Prostate gland (tissue), 2 donors: ENCODE results near the gene TOMM5. TPM values are rescaled to one million over a fixed set of nuclear protein-coding genes. Genes with fewer than 3 reads are reported as not detected.

Source experiments
- DNase-seq: peaks from one replicate; pipeline ENCODE4 v3.0.0-alpha.2; 2019; ENCODE audit warnings: low spot score
- H3K27ac ChIP-seq, 2 donors: fragments of 200-600 bp; sonication (generic); 2 replicates each; pipeline ENCODE4 v1.5.1; 2017 to 2019
- H3K27me3 ChIP-seq: fragments of 200-600 bp; sonication (generic); replicated peaks from 2 replicates; pipeline ENCODE4 v1.5.1; 2019; ENCODE audit not compliant: insufficient read depth
- H3K36me3 ChIP-seq, 2 donors: fragments of 200-600 bp; sonication (generic); 1 replicate in 1 of 2; 2 replicates in 1 of 2; pipeline versions ENCODE4 v1.5.1 to v1.8.1; 2017 to 2019
- H3K4me1 ChIP-seq: fragments of 200-600 bp; sonication (generic); replicated peaks from 2 replicates; pipeline ENCODE4 v1.5.1; 2019
- H3K4me3 ChIP-seq, 2 donors: fragments of 200-600 bp; sonication (generic); 2 replicates each; pipeline ENCODE4 v1.5.1; 2017 to 2019
- H3K9me3 ChIP-seq: fragments of 200-600 bp; sonication (generic); 2 replicates; pipeline ENCODE4 v1.5.1; 2017
- CTCF ChIP-seq, 4 experiments: fragments of 200-600 bp in 2 of 4; fragments of 450-650 bp in 2 of 4; sonication (generic) in 2 of 4; IDR thresholded peaks; 1 replicate in 3 of 4; 2 replicates in 1 of 4; pipeline ENCODE4 v1.5.1; 2016 to 2019; ENCODE audit warnings: antibody characterized with exemption in 4 of 4, mild to moderate bottlenecking in 2 of 4, moderate library complexity in 2 of 4
- POLR2A ChIP-seq: fragments of 450-650 bp; IDR thresholded peaks from one replicate; pipeline ENCODE4 v1.6.1; 2016; ENCODE audit warnings: antibody characterized with exemption, mild to moderate bottlenecking
- POLR2AphosphoS5 ChIP-seq: sonication (generic); formaldehyde crosslinking; IDR thresholded peaks from one replicate; pipeline ENCODE4 v1.6.1; 2017; ENCODE audit warnings: antibody characterized with exemption
- WGBS: methylation state at CpG from one replicate; pipeline ENCODE4 v1.1.5; 2018; 5-methylcytosine and 5-hydroxymethylcytosine counted together
- intact Hi-C: fragments of 100-400 bp; cut with DNase I; formaldehyde crosslinking; loops from one replicate; pipeline ENCODE4 v1.14.2; 2022
- total RNA-seq, 2 donors: library from RNA; depleted of rRNA; stranded (reverse); fragments of >200 nt; gene quantifications; one replicate each; pipeline ENCODE4 v1.1.0, GENCODE V29; 2016

TOMM5 gene
- total RNA-seq, 2 donors from 2014 or later, result 81.2 to 82.8 TPM

- Histone ChIP-seq H3K4me3 (no peak overlapping the region), H3K27me3 (no peaks in the 10 kb centered on the region), H3K36me3 (no peaks in the 10 kb centered on the region), H3K27ac (no peak overlapping the region), H3K9me3 (no peaks in the 10 kb centered on the region), H3K4me1 (peaks cover 4% of the 10 kb centered on the region)
- WGBS, result 96% methylated on average over 8 of the region's 8 CpGs
- TF ChIP-seq POLR2A (no peak), POLR2AphosphoS5 (no peak), CTCF (IDR thresholded peaks at IDR 0.05) (no peak)
- intact Hi-C loops, result no loop called here
- DNase-seq, result no peak
Observed at GRCh38 chr9:37541465-37541864, 50.9 kb downstream of the TOMM5 start.

GRCh38 chr9:37540634-37541033 lies 51.8 kb downstream of the TOMM5 start:
- WGBS, result 39% methylated on average over 3 of the region's 3 CpGs
- no peak overlapping the region for H3K4me3 ChIP-seq
- intact Hi-C loops, result no loop called here
- peaks cover 4% of the 10 kb centered on the region for H3K4me1 ChIP-seq
- peak; percentile 88 for DNase-seq
- H3K9me3 ChIP-seq, result no peaks in the 10 kb centered on the region
- H3K27me3 ChIP-seq, result no peaks in the 10 kb centered on the region
- peak overlapping the region in 1 of 2 donors; percentile 21 for H3K27ac ChIP-seq
- no peaks in the 10 kb centered on the region for H3K36me3 ChIP-seq
- TF ChIP-seq CTCF (IDR thresholded peaks at IDR 0.05) (no peak), POLR2A (no peak), POLR2AphosphoS5 (peak; percentile 85)

- intact Hi-C loops, result no loop called here
- Histone ChIP-seq H3K9me3 (no peaks in the 10 kb centered on the region), H3K27ac (no peak overlapping the region), H3K36me3 (no peaks in the 10 kb centered on the region), H3K4me1 (peaks cover 4% of the 10 kb centered on the region), H3K4me3 (no peak overlapping the region), H3K27me3 (no peaks in the 10 kb centered on the region)
- TF ChIP-seq CTCF (IDR thresholded peaks at IDR 0.05) (no peak), POLR2AphosphoS5 (no peak), POLR2A (no peak)
- DNase-seq, result no peak
Observed at GRCh38 chr9:37539634-37540033, 52.8 kb downstream of the TOMM5 start.

Other genes with a start within 250 kb of the TOMM5 start
- 100 to 1,000 TPM; 191 to 275 TPM for gene GRHPR, start 169.9 kb downstream of the TOMM5 start, total RNA-seq
- 10 to 100 TPM; 17.8 to 26.6 TPM for gene ZBTB5, start 127.1 kb downstream of the TOMM5 start, total RNA-seq
- 10 to 100 TPM; 20.7 to 21.0 TPM for gene POLR1E, start 106.6 kb downstream of the TOMM5 start, total RNA-seq
- gene FBXO10, start 16.2 kb downstream of the TOMM5 start, total RNA-seq, result 10 to 100 TPM in 1 of 2 donors, 1 to 10 TPM in 1; 8.5 to 17.6 TPM
- 10 to 100 TPM in 1 of 2 donors, under 1 TPM in 1; 0.36 to 47.6 TPM for gene FRMPD1, start 58.4 kb upstream of the TOMM5 start, total RNA-seq
- 10 to 100 TPM in 1 of 2 donors, 1 to 10 TPM in 1; 7.8 to 19.6 TPM for gene TRMT10B, start 161.2 kb upstream of the TOMM5 start, total RNA-seq
- gene EXOSC3, start 192.5 kb upstream of the TOMM5 start, total RNA-seq, result 10 to 100 TPM; 48.5 to 54.5 TPM
- gene DCAF10, start 208.2 kb upstream of the TOMM5 start, total RNA-seq, result 10 to 100 TPM; 24.2 to 30.5 TPM